MM.1S (cell line): Measurements from ENCODE around the gene ELMO1.

Experiments
- CTCF ChIP-seq: fragments of 300-600 bp; sonication (generic); IDR thresholded peaks from 2 replicates; pipeline ENCODE4 v1.5.1; 2016; ENCODE audit warnings: antibody characterized with exemption, low read length, mixed read lengths
- EZH2 ChIP-seq: fragments of 300-600 bp; sonication (generic); optimal IDR thresholded peaks from 2 replicates; pipeline ENCODE3; 2017; ENCODE audit warnings: low read depth, mild to moderate bottlenecking, antibody characterized with exemption, low read length, mixed read lengths
- EZH2phosphoT487 ChIP-seq: fragments of 300-600 bp; sonication (generic); IDR thresholded peaks from 2 replicates; pipeline ENCODE4 v1.6.1; 2018; ENCODE audit warnings: antibody characterized with exemption, low read length

GRCh38 chr7:37448011-37448635, 541 bp downstream of the ELMO1 start:
- TF ChIP-seq CTCF, result no peak
- no peak for TF ChIP-seq EZH2phosphoT487
- TF ChIP-seq EZH2, result no peak
